ENCODE results near the gene RGL2.
"Not testable (repeated sequence)": the region's sequence is repeated elsewhere in the genome, so short reads cannot be mapped to it uniquely, and the experiment has no call there.

RGL2 gene

GRCh38 chr6:33298773-33299236 lies at the start of gene RGL2:
RGL2 (minus strand) TSS chr6:33298942; CDS start chr6:33298610, 332 bp downstream.
- peak; percentile 73 to 79 for DNase-seq

GRCh38 chr6:33347816-33348215 lies 49.1 kb upstream of the RGL2 start:
- DNase-seq, result no peak

GRCh38 chr6:33346972-33347371 lies 48.2 kb upstream of the RGL2 start:
- not testable (repeated sequence) for DNase-seq

- DNase-seq, result peak; percentile 2 to 9
Observed at GRCh38 chr6:33344701-33345697, 46.3 kb upstream of the RGL2 start.

- no peak for DNase-seq
Observed at GRCh38 chr6:33343953-33344611, 45.3 kb upstream of the RGL2 start.

- DNase-seq, result not testable (repeated sequence)
Observed at GRCh38 chr6:33343606-33343952, 44.8 kb upstream of the RGL2 start.

- DNase-seq, result no peak
Observed at GRCh38 chr6:33339193-33339592, 40.5 kb upstream of the RGL2 start.

GRCh38 chr6:33336495-33336894 lies 37.8 kb upstream of the RGL2 start:
- DNase-seq, result no peak

- no peak for DNase-seq
Observed at GRCh38 chr6:33335916-33336315, 37.2 kb upstream of the RGL2 start.

GRCh38 chr6:33333666-33334065 lies 34.9 kb upstream of the RGL2 start:
- DNase-seq, result no peak

GRCh38 chr6:33330736-33331135 lies 32.0 kb upstream of the RGL2 start:
- DNase-seq, result no peak

GRCh38 chr6:33329058-33329457 lies 30.3 kb upstream of the RGL2 start:
- DNase-seq, result no peak

GRCh38 chr6:33324125-33324524 lies 25.4 kb upstream of the RGL2 start:
- DNase-seq, result no peak

- no peak for DNase-seq
Observed at GRCh38 chr6:33323623-33323948, 24.8 kb upstream of the RGL2 start.

GRCh38 chr6:33321227-33321626 lies 22.5 kb upstream of the RGL2 start:
- no peak for DNase-seq

- no peak for DNase-seq
Observed at GRCh38 chr6:33320315-33321181, 21.8 kb upstream of the RGL2 start.

GRCh38 chr6:33319939-33320314 lies 21.2 kb upstream of the RGL2 start:
- DNase-seq, result no peak

GRCh38 chr6:33318426-33319073 lies 19.8 kb upstream of the RGL2 start:
- no peak for DNase-seq

GRCh38 chr6:33317669-33318425 lies 19.1 kb upstream of the RGL2 start, which contains the start of gene ZBTB22:
ZBTB22 (minus strand) TSS chr6:33317744; CDS start chr6:33316916, 828 bp downstream.
- peak; percentile 98 to 100 for DNase-seq

GRCh38 chr6:33317419-33317668 lies 18.6 kb upstream of the RGL2 start:
- DNase-seq, result peak in 1 of 2 donors; percentile 60

GRCh38 chr6:33316603-33317418 lies 18.1 kb upstream of the RGL2 start:
- DNase-seq, result no peak
